HCT116 (cell line): ENCODE results near the gene ARFGAP1. TPM values are rescaled to one million over a fixed set of nuclear protein-coding genes. Genes with fewer than 3 reads are reported as not detected.
A peak's percentile ranks its signal among the peaks of the same experiment; 100 is the strongest.

Experiments used
- ATAC-seq: fragments of 200-7000 bp; cut with Tn5 transposase; 2 replicates; pipeline ENCODE4 v1.9.1; 2020; ENCODE audit warnings: mild to moderate bottlenecking, moderate library complexity
- BruUV-seq: library from RNA; stranded (reverse); fragments of 400-500 nt; replicated peaks from 2 replicates; lab custom pipeline; 2021; lab: Mats Ljungman, UMichigan
- CTCF ChIA-PET: fragments of 300-600 bp; sonication (Branson Sonifier 250); formaldehyde crosslinking; loops from one replicate; lab custom pipeline; 2021; ENCODE audit warnings: antibody characterized with exemption; lab: Charles Lee
- POLR2A ChIA-PET: fragments of 300-600, 350-600 bp; sonication (Branson Sonifier 250); formaldehyde crosslinking; loops from one replicate; lab custom pipeline; 2021; ENCODE audit warnings: antibody characterized with exemption; lab: Charles Lee
- RAD21 ChIA-PET, 2 experiments: fragments of 300-600 bp; sonication (Branson Sonifier 250); formaldehyde crosslinking; loops; one replicate each; lab custom pipeline; 2023; ENCODE audit warnings: low total read pairs in 2 of 2; ENCODE audit not compliant: uncharacterized antibody in 2 of 2, unreplicated experiment in 2 of 2, low non-redundant PET in 1 of 2; lab: Charles Lee
- DNase-seq: peaks from one replicate; pipeline ENCODE4 v3.0.0-alpha.2; 2010; ENCODE audit warnings: low read depth, low spot score
- H2AFZ ChIP-seq: fragments of 200-600 bp; shearing (Covaris generic), sonication (generic); 2 replicates; pipeline ENCODE4 v1.6.1; 2017; ENCODE audit warnings: low read depth, mixed run types, mixed read lengths, antibody characterized with exemption, low read length; ENCODE audit not compliant: poor library complexity, severe bottlenecking
- H3K27ac ChIP-seq: 2 replicates; pipeline ENCODE4 v1.5.1; 2012; ENCODE audit warnings: low read depth, low read length
- H3K27me3 ChIP-seq: fragments of 200-600 bp; sonication (generic); 2 replicates; pipeline ENCODE4 v1.6.1; 2016; ENCODE audit warnings: mixed run types, low read length, mixed read lengths; ENCODE audit not compliant: insufficient read depth
- H3K36me3 ChIP-seq, 2 experiments: fragments of 200-500 bp in 1 of 2; fragments of 200-600 bp in 1 of 2; sonication (Bioruptor generic) in 1 of 2; sonication (generic) in 1 of 2; 2 replicates each; pipeline versions ENCODE4 v1.5.1 to v1.6.1; 2014 to 2016; ENCODE audit warnings: low read length in 2 of 2, inconsistent platforms in 1 of 2, mixed read lengths in 1 of 2, mixed run types in 1 of 2; ENCODE audit not compliant: insufficient read depth in 2 of 2, control insufficient read depth in 1 of 2
- H3K4me1 ChIP-seq, 2 experiments: fragments of 200-600 bp in 1 of 2; sonication (generic) in 1 of 2; 2 replicates each; pipeline versions ENCODE4 v1.5.1 to v1.6.1; 2012 to 2017; ENCODE audit warnings: low read length in 2 of 2, inconsistent platforms in 1 of 2, mild to moderate bottlenecking in 1 of 2, mixed read lengths in 1 of 2, mixed run types in 1 of 2, moderate library complexity in 1 of 2; ENCODE audit not compliant: insufficient read depth in 2 of 2, control insufficient read depth in 1 of 2
- H3K4me2 ChIP-seq: fragments of 200-600 bp; sonication (generic); 2 replicates; pipeline ENCODE4 v1.6.1; 2017; ENCODE audit warnings: mixed run types, low read length, mixed read lengths
- H3K4me3 ChIP-seq, 2 experiments: fragments of 200-600 bp in 1 of 2; sonication (generic) in 1 of 2; replicated peaks in 1 of 2; 2 replicates each; pipeline ENCODE4 v1.5.1; 2011 to 2016; ENCODE audit warnings: low read length in 2 of 2, control low read depth in 1 of 2, low read depth in 1 of 2, mild to moderate bottlenecking in 1 of 2, mixed read lengths in 1 of 2, mixed run types in 1 of 2
- H3K79me2 ChIP-seq: fragments of 200-600 bp; sonication (generic); 2 replicates; pipeline ENCODE4 v1.6.1; 2017; ENCODE audit warnings: mild to moderate bottlenecking, mixed run types, low read length, moderate library complexity, mixed read lengths; ENCODE audit not compliant: insufficient read depth
- H3K9ac ChIP-seq: fragments of 200-600 bp; sonication (generic); 2 replicates; pipeline ENCODE4 v1.6.1; 2016; ENCODE audit warnings: low read length, mixed read lengths
- H3K9me2 ChIP-seq: fragments of 200-600 bp; sonication (generic), shearing (Covaris generic); 2 replicates; pipeline ENCODE4 v1.6.1; 2017; ENCODE audit warnings: mixed run types, mild to moderate bottlenecking, moderate library complexity; ENCODE audit not compliant: insufficient read depth
- H3K9me3 ChIP-seq, 2 experiments: fragments of 200-500 bp in 1 of 2; fragments of 200-600 bp in 1 of 2; sonication (Bioruptor generic) in 1 of 2; sonication (generic) in 1 of 2; 2 replicates each; pipeline ENCODE4 v1.6.1; 2014 to 2017; ENCODE audit warnings: low read length in 2 of 2, mixed read lengths in 2 of 2, inconsistent platforms in 1 of 2, low read depth in 1 of 2, mild to moderate bottlenecking in 1 of 2, mixed run types in 1 of 2, moderate library complexity in 1 of 2; ENCODE audit not compliant: control insufficient read depth in 1 of 2, insufficient read depth in 1 of 2
- H4K20me1 ChIP-seq: fragments of 200-600 bp; sonication (generic), shearing (Covaris generic); 2 replicates; pipeline ENCODE4 v1.6.1; 2017; ENCODE audit warnings: mixed run types, mild to moderate bottlenecking, moderate library complexity; ENCODE audit not compliant: insufficient read depth
- CBX3 ChIP-seq: IDR thresholded peaks from 2 replicates; pipeline ENCODE4 v1.6.1; 2012; ENCODE audit warnings: low read depth
- ELF1 ChIP-seq: IDR thresholded peaks from 2 replicates; pipeline ENCODE4 v1.6.1; 2012; ENCODE audit warnings: low read depth, borderline replicate concordance
- EZH2phosphoT487 ChIP-seq: fragments of 200-600 bp; IDR thresholded peaks from 2 replicates; pipeline ENCODE4 v1.6.1; 2018; ENCODE audit warnings: antibody characterized with exemption, borderline replicate concordance
- FOSL1 ChIP-seq: IDR thresholded peaks from 2 replicates; pipeline ENCODE4 v1.6.1; 2012; ENCODE audit warnings: low read depth
- REST ChIP-seq: IDR thresholded peaks from 2 replicates; pipeline ENCODE4 v1.6.1; 2012; ENCODE audit warnings: low read depth
- SP1 ChIP-seq: IDR thresholded peaks from 2 replicates; pipeline ENCODE4 v1.6.1; 2012; ENCODE audit warnings: low read depth
- YY1 ChIP-seq: IDR thresholded peaks from 2 replicates; pipeline ENCODE4 v1.6.1; 2011; ENCODE audit warnings: low read length, low read depth, moderate library complexity, mild to moderate bottlenecking; ENCODE audit not compliant: insufficient replicate concordance; ENCODE audit errors: extremely low read depth
- ZBTB33 ChIP-seq: IDR thresholded peaks from 2 replicates; pipeline ENCODE4 v1.6.1; 2011; ENCODE audit warnings: mild to moderate bottlenecking, low read length, moderate library complexity; ENCODE audit not compliant: insufficient replicate concordance; ENCODE audit errors: extremely low read depth
- ZFX ChIP-seq: fragments of 450-650 bp; IDR thresholded peaks from 2 replicates; pipeline ENCODE4 v1.6.1; 2017
- intact Hi-C: fragments of 100-400 bp; cut with micrococcal nuclease; formaldehyde crosslinking; loops from 2 replicates; pipeline ENCODE4 v1.10.0; 2022
- total RNA-seq: library from RNA; stranded (reverse); gene quantifications from one replicate; pipeline ENCODE4 v1.2.1, GENCODE V29; 2021; ENCODE audit not compliant: unreplicated experiment

ARFGAP1 gene
- total RNA-seq, 1 experiment from 2014 or later: 94.4 TPM

- Histone ChIP-seq H3K4me1 (peaks cover 10 to 30% of the 10 kb centered on the region in 2 experiments), H2AFZ (no peak overlapping the region), H3K4me2 (peak overlapping the region; percentile 99), H3K9me2 (no peaks in the 10 kb centered on the region), H3K79me2 (peaks cover 51% of the 10 kb centered on the region), H3K9me3 (no peaks in the 10 kb centered on the region), H3K9ac (peak overlapping the region; percentile 96), H3K4me3 (peak overlapping the region; percentile 98 to 99), H4K20me1 (no peaks in the 10 kb centered on the region), H3K27me3 (no peaks in the 10 kb centered on the region), H3K27ac (peak overlapping the region; percentile 72), H3K36me3 (peaks cover 20 to 24% of the 10 kb centered on the region in 2 experiments)
- no peak for DNase-seq
- ChIA-PET RAD21 (interaction anchor here in 1 of 2 experiments (0.6 kb wide), 1 partner anchor 50 kb away, joined by 3 read pairs; no protein-coding TSS in a partner anchor), POLR2A (interaction anchor here (1.0 to 1.1 kb wide), 4 partner anchors 8 to 301 kb away, joined by 3 to 6 read pairs (median 3); no protein-coding TSS in a partner anchor), CTCF (interaction anchor here (0.6 to 3.8 kb wide), 3 partner anchors 37 to 105 kb away, joined by 5 to 16 read pairs (median 5); no protein-coding TSS in a partner anchor)
- no peak for TF ChIP-seq EZH2phosphoT487
- 0 out of 2 replicates have a peak, but pooled peaks have one; percentile 41 for TF ChIP-seq ZFX
- no TSS peak for BruUV-seq
- ATAC-seq: no peak
- intact Hi-C loops: loop anchor here (5.0 kb wide), 1 partner anchor 41 kb away; no protein-coding TSS in a partner anchor
Observed at GRCh38 chr20:63273059-63273579, 506 bp downstream of the ARFGAP1 start.

- POLR2A ChIA-PET: interaction anchor here (1.0 kb wide), 1 partner anchor 301 kb away, joined by 3 read pairs; no protein-coding TSS in a partner anchor
- Histone ChIP-seq H3K4me2 (peak overlapping the region; percentile 99), H3K27ac (peak overlapping the region; percentile 72), H3K9me3 (no peaks in the 10 kb centered on the region), H3K4me3 (peak overlapping the region; percentile 98 to 99), H3K27me3 (no peaks in the 10 kb centered on the region), H3K9me2 (no peaks in the 10 kb centered on the region), H3K36me3 (peaks cover 25 to 26% of the 10 kb centered on the region in 2 experiments), H4K20me1 (no peaks in the 10 kb centered on the region), H3K4me1 (peaks cover 10 to 24% of the 10 kb centered on the region in 2 experiments), H2AFZ (no peak overlapping the region), H3K79me2 (peaks cover 51% of the 10 kb centered on the region), H3K9ac (peak overlapping the region; percentile 96)
- DNase-seq (no peak), ATAC-seq (no peak)
- CTCF ChIA-PET: interaction anchor here (0.6 kb wide), 1 partner anchor 106 kb away, joined by 5 read pairs; no protein-coding TSS in a partner anchor
- intact Hi-C loops: loop anchor here (5.0 kb wide), 1 partner anchor 42 kb away; no protein-coding TSS in a partner anchor
- TF ChIP-seq CBX3: no peak
- no peak for TF ChIP-seq ELF1
- TF ChIP-seq EZH2phosphoT487: no peak
- TF ChIP-seq YY1: no peak
- TF ChIP-seq ZBTB33: no peak
- no peak for TF ChIP-seq FOSL1
- TF ChIP-seq REST: no peak
- TF ChIP-seq SP1: no peak
- RAD21 ChIA-PET: interaction anchor here in 1 of 2 experiments (0.6 kb wide), 1 partner anchor 50 kb away, joined by 3 read pairs; no protein-coding TSS in a partner anchor
- BruUV-seq: TSS peak; percentile 71
Observed at GRCh38 chr20:63273635-63274380, 1.2 kb downstream of the ARFGAP1 start.
